CD4-positive, alpha-beta T cell (primary cell): ENCODE measurements around the gene CHIC2. TPM values are rescaled to one million over a fixed set of nuclear protein-coding genes. Genes with fewer than 3 reads are reported as not detected.
A peak's percentile ranks its signal among the peaks of the same experiment; 100 is the strongest.

Experiments used
- ATAC-seq: fragments of 200-7000 bp; cut with Tn5 transposase; one replicate; pipeline ENCODE4 v1.10.0; 2022; ENCODE audit warnings: mild to moderate bottlenecking; ENCODE audit not compliant: poor library complexity
- CTCF ChIA-PET: fragments of 350-600 bp; sonication (Branson Sonifier 250); formaldehyde crosslinking; loops from one replicate; lab custom pipeline; 2021; ENCODE audit warnings: antibody characterized with exemption, inconsistent platforms; lab: Charles Lee
- POLR2A ChIA-PET: fragments of 350-600 bp; sonication (Branson Sonifier 250); formaldehyde crosslinking; loops from one replicate; lab custom pipeline; 2021; ENCODE audit warnings: antibody characterized with exemption, inconsistent platforms; lab: Charles Lee
- DNase-seq, 14 experiments: peaks; one replicate each; pipeline ENCODE4 v3.0.0-alpha.2; 2013 to 2020; ENCODE audit warnings: mixed read lengths in 2 of 14
- H3K27ac ChIP-seq, 2 donors: one replicate each; pipeline versions ENCODE4 v1.5.1 to v1.7.0; 2013; ENCODE audit warnings: low read length in 2 of 2, low read depth in 1 of 2, mild to moderate bottlenecking in 1 of 2
- H3K27me3 ChIP-seq, 2 experiments: 1 replicate in 1 of 2; 2 replicates in 1 of 2; pipeline versions ENCODE4 v1.6.1 to v1.7.0; 2013; ENCODE audit warnings: low read length in 2 of 2, control low read depth in 1 of 2, mild to moderate bottlenecking in 1 of 2, moderate library complexity in 1 of 2; ENCODE audit not compliant: insufficient read depth in 2 of 2, control insufficient read depth in 1 of 2
- H3K36me3 ChIP-seq: one replicate; pipeline ENCODE4 v1.6.1; 2013; ENCODE audit warnings: low read length, control low read depth; ENCODE audit not compliant: insufficient read depth
- H3K4me1 ChIP-seq: one replicate; pipeline ENCODE4 v1.6.1; 2013; ENCODE audit warnings: low read length, control low read depth; ENCODE audit not compliant: insufficient read depth
- H3K4me3 ChIP-seq: one replicate; pipeline ENCODE4 v1.5.1; 2013; ENCODE audit warnings: mild to moderate bottlenecking, low read length, moderate library complexity
- H3K9me3 ChIP-seq, 2 experiments: 1 replicate in 1 of 2; 2 replicates in 1 of 2; pipeline versions ENCODE4 v1.6.1 to v1.7.0; 2013; ENCODE audit warnings: low read length in 2 of 2, mild to moderate bottlenecking in 2 of 2, control low read depth in 1 of 2, moderate library complexity in 1 of 2; ENCODE audit not compliant: control insufficient read depth in 1 of 2, insufficient read depth in 1 of 2
- H3K27ac Mint-ChIP-seq: one replicate; pipeline ENCODE4 v1.8.0; 2020; ENCODE audit warnings: mixed read lengths
- H3K27me3 Mint-ChIP-seq: one replicate; pipeline ENCODE4 v1.8.0; 2021; ENCODE audit warnings: mixed read lengths
- H3K36me3 Mint-ChIP-seq: one replicate; pipeline ENCODE4 v1.8.0; 2021; ENCODE audit warnings: low read depth, mixed read lengths
- H3K4me1 Mint-ChIP-seq: one replicate; pipeline ENCODE4 v1.8.0; 2021; ENCODE audit warnings: low read depth, mixed read lengths
- H3K4me3 Mint-ChIP-seq: one replicate; pipeline ENCODE4 v1.8.0; 2020; ENCODE audit warnings: mild to moderate bottlenecking, mixed read lengths
- H3K9me3 Mint-ChIP-seq: one replicate; pipeline ENCODE4 v1.8.0; 2020; ENCODE audit warnings: mixed read lengths
- CTCF ChIP-seq: fragments of 200-600 bp; IDR thresholded peaks from one replicate; pipeline ENCODE4 v1.8.0; 2022; ENCODE audit warnings: antibody characterized with exemption, mild to moderate bottlenecking
- intact Hi-C, 2 experiments: fragments of 100-400 bp; cut with DNase I in 1 of 2; cut with micrococcal nuclease in 1 of 2; formaldehyde crosslinking; loops; one replicate each; pipeline versions ENCODE4 v1.15.1 to v1.9.0; 2023 to 2025; cut with DNase I, micrococcal nuclease
- total RNA-seq, 174 experiments: library from RNA in 2 of 174; stranded (reverse) in 2 of 174; gene quantifications; one replicate each; pipeline ENCODE4 v1.2.3 and lab custom pipeline; 2021 to 2026

The CHIC2 gene
- total RNA-seq, 2 experiments from 2014 or later, result 53.8 to 59.2 TPM

GRCh38 chr4:54092405-54093323 lies 28.3 kb upstream of the CHIC2 start:
- no peaks in the 10 kb centered on the region for H3K36me3 ChIP-seq
- ATAC-seq (no peak), DNase-seq (no peak)
- Mint-ChIP-seq H3K27ac (no peak overlapping the region), H3K4me3 (peak overlapping the region; percentile 88), H3K27me3 (peaks cover 71% of the 10 kb centered on the region), H3K4me1 (peaks cover 32% of the 10 kb centered on the region), H3K9me3 (no peaks in the 10 kb centered on the region), H3K36me3 (no peaks in the 10 kb centered on the region)
- H3K27ac ChIP-seq, result no peak overlapping the region
- POLR2A ChIA-PET, result interaction anchor here (0.6 to 1.0 kb wide), 3 partner anchors 29 to 76 kb away, joined by 3 to 8 read pairs (median 4); partner anchors contain the start of gene CHIC2
- TF ChIP-seq CTCF, result no peak
- intact Hi-C loops, result loop anchor here (1.0 to 10.0 kb wide), 3 partner anchors 25 to 1228 kb away; partner anchors contain the start of genes CHIC2 (in 1 of the 2) and RASL11B (in 1 of the 2)
- H3K4me1 ChIP-seq, result peaks cover 30% of the 10 kb centered on the region
- peaks cover 58 to 61% of the 10 kb centered on the region in 2 experiments for H3K27me3 ChIP-seq
- CTCF ChIA-PET, result no interaction called here
- H3K4me3 ChIP-seq, result peak overlapping the region; percentile 63
- H3K9me3 ChIP-seq, result peaks cover 0 to 10% of the 10 kb centered on the region in 2 experiments

GRCh38 chr4:54091637-54092404 lies 27.4 kb upstream of the CHIC2 start:
- Mint-ChIP-seq H3K36me3 (no peaks in the 10 kb centered on the region), H3K4me3 (peak overlapping the region; percentile 88), H3K27ac (no peak overlapping the region), H3K9me3 (no peaks in the 10 kb centered on the region), H3K27me3 (peaks cover 62% of the 10 kb centered on the region), H3K4me1 (peaks cover 32% of the 10 kb centered on the region)
- CTCF ChIA-PET, result interaction anchor here (1.0 kb wide), 1 partner anchor 17 kb away, joined by 3 read pairs; no protein-coding TSS in a partner anchor
- ATAC-seq (peak; percentile 93), DNase-seq (peak; percentile 66 to 93 (median 80))
- Histone ChIP-seq H3K4me3 (peak overlapping the region; percentile 63), H3K4me1 (peaks cover 30% of the 10 kb centered on the region), H3K9me3 (peaks cover 0 to 10% of the 10 kb centered on the region in 2 experiments), H3K27ac (no peak overlapping the region), H3K27me3 (peaks cover 49 to 53% of the 10 kb centered on the region in 2 experiments), H3K36me3 (no peaks in the 10 kb centered on the region)
- no peak for TF ChIP-seq CTCF
- POLR2A ChIA-PET, result interaction anchor here (0.6 to 0.9 kb wide), 3 partner anchors 26 to 36 kb away, joined by 3 to 4 read pairs (median 3); no protein-coding TSS in a partner anchor
- intact Hi-C loops, result loop anchor here (2.0 to 10.0 kb wide), 2 partner anchors 27 to 1227 kb away; partner anchors contain the start of genes CHIC2 (in 1 of the 2) and RASL11B (in 1 of the 2)
